Left ventricle myocardium inferior (tissue), 1 donor: ENCODE data around the gene MACROD2. TPM values are rescaled to one million over a fixed set of nuclear protein-coding genes. Genes with fewer than 3 reads are reported as not detected.
"Not testable (repeated sequence)": the region's sequence is repeated elsewhere in the genome, so short reads cannot be mapped to it uniquely, and the experiment has no call there.

Experiments used
- DNase-seq: peaks from one replicate; pipeline ENCODE4 v3.0.0-alpha.2; 2020
- H3K27ac ChIP-seq: fragments of 200-600 bp; replicated peaks from 2 replicates; pipeline ENCODE4 v1.8.0; 2021
- H3K27me3 ChIP-seq: fragments of 200-600 bp; 2 replicates; pipeline ENCODE4 v1.8.0; 2021; ENCODE audit warnings: low read depth
- H3K36me3 ChIP-seq: fragments of 200-600 bp; 2 replicates; pipeline ENCODE4 v1.8.0; 2021
- H3K4me1 ChIP-seq: fragments of 200-600 bp; 2 replicates; pipeline ENCODE4 v1.8.0; 2021
- H3K4me3 ChIP-seq: fragments of 200-600 bp; 2 replicates; pipeline ENCODE4 v1.8.0; 2021; ENCODE audit warnings: mild to moderate bottlenecking, moderate library complexity
- H3K9me3 ChIP-seq: fragments of 200-600 bp; replicated peaks from 2 replicates; pipeline ENCODE4 v1.8.0; 2021
- CTCF ChIP-seq: fragments of 200-600 bp; IDR thresholded peaks from 2 replicates; pipeline ENCODE4 v1.8.0; 2021; ENCODE audit warnings: antibody characterized with exemption, mild to moderate bottlenecking, borderline replicate concordance
- intact Hi-C: fragments of 100-400 bp; cut with micrococcal nuclease; formaldehyde crosslinking; loops from one replicate; pipeline ENCODE4 v1.11.0; 2022
- total RNA-seq: library from RNA; stranded (reverse); fragmentation: NEBNext Ultra II Directional; extraction: Animal tissue kit (Norgen Biotek cat#: 25700); gene quantifications from one replicate; pipeline ENCODE4 v1.2.1, GENCODE V29; 2021
- donor health status: DM: no; HTN: yes; CAD: no; lungs with severe emphysema.

MACROD2 gene
- total RNA-seq, 1 donor from 2014 or later, result 3.6 TPM

- Histone ChIP-seq H3K4me3 (no peak overlapping the region), H3K36me3 (no peaks in the 10 kb centered on the region), H3K9me3 (no peaks in the 10 kb centered on the region), H3K27ac (no peak overlapping the region), H3K4me1 (no peaks in the 10 kb centered on the region), H3K27me3 (peaks cover 7% of the 10 kb centered on the region)
- intact Hi-C loops, result no loop called here
- no peak for DNase-seq
- TF ChIP-seq CTCF, result no peak
These were observed 1812.0 kb downstream of the MACROD2 start for GRCh38 chr20:15807271-15807670.

GRCh38 chr20:15807771-15808170 lies 1812.5 kb downstream of the MACROD2 start:
- H3K9me3 ChIP-seq, DNase-seq, intact Hi-C loops, H3K27me3 ChIP-seq, H3K36me3 ChIP-seq, H3K27ac ChIP-seq, H3K4me1 ChIP-seq, H3K4me3 ChIP-seq: not testable (repeated sequence)

GRCh38 chr20:15811951-15812350 lies 1816.6 kb downstream of the MACROD2 start:
- no peaks in the 10 kb centered on the region for H3K4me1 ChIP-seq
- H3K9me3 ChIP-seq, result no peaks in the 10 kb centered on the region
- TF ChIP-seq CTCF, result no peak
- intact Hi-C loops, result no loop called here
- H3K4me3 ChIP-seq, result no peak overlapping the region
- no peak overlapping the region for H3K27ac ChIP-seq
- DNase-seq, result no peak
- no peaks in the 10 kb centered on the region for H3K36me3 ChIP-seq
- H3K27me3 ChIP-seq, result no peaks in the 10 kb centered on the region

- Histone ChIP-seq H3K4me1 (no peaks in the 10 kb centered on the region), H3K27ac (no peak overlapping the region), H3K27me3 (no peaks in the 10 kb centered on the region), H3K4me3 (no peak overlapping the region), H3K9me3 (no peaks in the 10 kb centered on the region), H3K36me3 (no peaks in the 10 kb centered on the region)
- no peak for TF ChIP-seq CTCF
- intact Hi-C loops, result no loop called here
- no peak for DNase-seq
These were observed 1817.4 kb downstream of the MACROD2 start for GRCh38 chr20:15812696-15813095.

GRCh38 chr20:15814360-15814759 lies 1819.0 kb downstream of the MACROD2 start:
- intact Hi-C loops, result no loop called here

GRCh38 chr20:15814911-15815310 lies 1819.6 kb downstream of the MACROD2 start:
- H3K27me3 ChIP-seq, result no peaks in the 10 kb centered on the region
- H3K4me3 ChIP-seq, result no peak overlapping the region
- no peaks in the 10 kb centered on the region for H3K4me1 ChIP-seq
- no peaks in the 10 kb centered on the region for H3K36me3 ChIP-seq
- DNase-seq, result no peak
- intact Hi-C loops, result no loop called here
- H3K27ac ChIP-seq, result no peak overlapping the region
- no peaks in the 10 kb centered on the region for H3K9me3 ChIP-seq
- no peak for TF ChIP-seq CTCF

More at GRCh38 chr20:15814360-15814759, 1819.0 kb downstream of the MACROD2 start:
- TF ChIP-seq CTCF, result no peak
- H3K9me3 ChIP-seq, result no peaks in the 10 kb centered on the region
- H3K4me3 ChIP-seq, result no peak overlapping the region
- no peak for DNase-seq
- H3K36me3 ChIP-seq, result no peaks in the 10 kb centered on the region
- H3K4me1 ChIP-seq, result no peaks in the 10 kb centered on the region
- H3K27me3 ChIP-seq, result no peaks in the 10 kb centered on the region
- no peak overlapping the region for H3K27ac ChIP-seq
